Hepatocyte (in vitro differentiated cells): Measurements from ENCODE around the gene CNST.

Experiments used
- EZH2 ChIP-seq: fragments of 200-600 bp; sonication (generic); IDR thresholded peaks from 2 replicates; pipeline ENCODE4 v1.6.1; 2016; ENCODE audit warnings: antibody characterized with exemption, mild to moderate bottlenecking, borderline replicate concordance
- EZH2phosphoT487 ChIP-seq: fragments of 200-600 bp; sonication (generic); IDR thresholded peaks from one replicate; pipeline ENCODE4 v1.6.1; 2018; ENCODE audit warnings: antibody characterized with exemption, mild to moderate bottlenecking, low read depth, moderate library complexity; ENCODE audit not compliant: unreplicated experiment, severe bottlenecking
- TF ChIP-seq, protein P1 (sequence below): fragments of 200-600 bp; sonication (generic); IDR thresholded peaks from 2 replicates; pipeline ENCODE4 v1.5.1; 2016; ENCODE audit warnings: antibody characterized with exemption, mild to moderate bottlenecking; ENCODE audit not compliant: poor library complexity

DNA sequence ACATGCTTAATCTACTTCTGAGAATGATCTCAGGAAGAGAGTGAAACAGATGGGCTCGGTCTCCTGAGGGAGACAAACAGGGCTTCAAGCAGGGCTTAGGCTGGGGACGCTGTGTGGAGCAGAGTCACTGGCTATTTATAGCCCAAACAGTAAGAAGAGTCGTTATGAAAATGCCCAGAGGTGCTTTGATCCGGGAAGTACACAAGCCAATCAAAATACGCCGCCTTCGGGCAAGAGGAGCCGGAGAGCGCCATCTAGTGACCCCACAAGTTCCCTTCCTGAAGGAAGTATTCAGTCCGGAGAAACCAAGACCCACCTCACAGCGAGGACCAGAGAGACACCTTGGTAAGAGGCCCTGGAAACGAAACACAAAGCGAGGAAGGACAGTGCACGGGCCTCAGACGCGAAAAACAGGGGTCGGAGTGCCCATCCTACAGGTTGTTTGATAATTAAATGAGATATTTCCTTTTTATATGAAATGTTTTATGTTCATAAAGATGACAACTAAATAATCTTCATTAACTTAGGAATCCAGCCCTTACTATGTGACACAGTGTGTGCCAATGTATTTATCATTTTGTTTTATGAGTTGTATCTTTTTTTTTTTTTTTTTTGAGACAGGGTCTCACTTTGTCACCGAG, 133.0 kb downstream of the CNST start:
- TF ChIP-seq, protein P1, sequence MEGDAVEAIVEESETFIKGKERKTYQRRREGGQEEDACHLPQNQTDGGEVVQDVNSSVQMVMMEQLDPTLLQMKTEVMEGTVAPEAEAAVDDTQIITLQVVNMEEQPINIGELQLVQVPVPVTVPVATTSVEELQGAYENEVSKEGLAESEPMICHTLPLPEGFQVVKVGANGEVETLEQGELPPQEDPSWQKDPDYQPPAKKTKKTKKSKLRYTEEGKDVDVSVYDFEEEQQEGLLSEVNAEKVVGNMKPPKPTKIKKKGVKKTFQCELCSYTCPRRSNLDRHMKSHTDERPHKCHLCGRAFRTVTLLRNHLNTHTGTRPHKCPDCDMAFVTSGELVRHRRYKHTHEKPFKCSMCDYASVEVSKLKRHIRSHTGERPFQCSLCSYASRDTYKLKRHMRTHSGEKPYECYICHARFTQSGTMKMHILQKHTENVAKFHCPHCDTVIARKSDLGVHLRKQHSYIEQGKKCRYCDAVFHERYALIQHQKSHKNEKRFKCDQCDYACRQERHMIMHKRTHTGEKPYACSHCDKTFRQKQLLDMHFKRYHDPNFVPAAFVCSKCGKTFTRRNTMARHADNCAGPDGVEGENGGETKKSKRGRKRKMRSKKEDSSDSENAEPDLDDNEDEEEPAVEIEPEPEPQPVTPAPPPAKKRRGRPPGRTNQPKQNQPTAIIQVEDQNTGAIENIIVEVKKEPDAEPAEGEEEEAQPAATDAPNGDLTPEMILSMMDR: peak; percentile 90
- no peak for TF ChIP-seq EZH2
- no peak for TF ChIP-seq EZH2phosphoT487
